ENCODE measurements around the gene KDM1B. TPM values are rescaled to one million over a fixed set of nuclear protein-coding genes. Genes with fewer than 3 reads are reported as not detected.

Gene KDM1B
- total RNA-seq, 1 experiment from 2014 or later: 21.2 TPM

GRCh38 chr6:18160911-18161310 lies 5.7 kb downstream of the KDM1B start:
- no peak for DNase-seq (ENCODE audit: unreplicated experiment)
- H3K9me3 Mint-ChIP-seq (ENCODE audit: unreplicated experiment): no peaks in the 10 kb centered on the region
- no peak overlapping the region for H3K4me3 Mint-ChIP-seq (ENCODE audit: unreplicated experiment)
- ChIA-PET POLR2A (interaction anchor here (0.6 to 2.7 kb wide), 3 partner anchors 10 to 634 kb away, joined by 3 to 13 read pairs (median 3); no protein-coding TSS in a partner anchor), CTCF (interaction anchor here (0.7 kb wide), 2 partner anchors 49 to 344 kb away, joined by 3 read pairs; no protein-coding TSS in a partner anchor)
- peaks cover 16% of the 10 kb centered on the region for H3K4me1 Mint-ChIP-seq (ENCODE audit: insufficient read depth, unreplicated experiment)
- intact Hi-C loops (cut with micrococcal nuclease): no loop called here
- H3K27me3 Mint-ChIP-seq (ENCODE audit: insufficient read depth, unreplicated experiment): no peaks in the 10 kb centered on the region
- BruUV-seq (replicated peaks): no TSS peak
- peaks cover 38% of the 10 kb centered on the region for H3K36me3 Mint-ChIP-seq (ENCODE audit: insufficient read depth, unreplicated experiment)
- no peak for TF ChIP-seq CTCF (IDR thresholded peaks at IDR 0.05; ENCODE audit: unreplicated experiment)
- H3K27ac Mint-ChIP-seq (ENCODE audit: low read depth, unreplicated experiment): peak overlapping the region; percentile 57

GRCh38 chr6:18161431-18161830 lies 6.2 kb downstream of the KDM1B start:
- H3K4me3 Mint-ChIP-seq (ENCODE audit: unreplicated experiment): no peak overlapping the region
- no peaks in the 10 kb centered on the region for H3K9me3 Mint-ChIP-seq (ENCODE audit: unreplicated experiment)
- peaks cover 11% of the 10 kb centered on the region for H3K4me1 Mint-ChIP-seq (ENCODE audit: insufficient read depth, unreplicated experiment)
- DNase-seq (ENCODE audit: unreplicated experiment): peak; percentile 21
- H3K27me3 Mint-ChIP-seq (ENCODE audit: insufficient read depth, unreplicated experiment): no peaks in the 10 kb centered on the region
- TF ChIP-seq CTCF (IDR thresholded peaks at IDR 0.05; ENCODE audit: unreplicated experiment): no peak
- BruUV-seq (replicated peaks): no TSS peak
- ChIA-PET CTCF (no interaction called here), POLR2A (interaction anchor here (0.6 to 2.7 kb wide), 2 partner anchors 10 to 634 kb away, joined by 3 to 13 read pairs; no protein-coding TSS in a partner anchor)
- intact Hi-C loops (cut with micrococcal nuclease): no loop called here
- peaks cover 33% of the 10 kb centered on the region for H3K36me3 Mint-ChIP-seq (ENCODE audit: insufficient read depth, unreplicated experiment)
- H3K27ac Mint-ChIP-seq (ENCODE audit: low read depth, unreplicated experiment): peak overlapping the region; percentile 57

GRCh38 chr6:18162401-18162800 lies 7.2 kb downstream of the KDM1B start:
- Mint-ChIP-seq H3K4me1 (ENCODE audit: insufficient read depth, unreplicated experiment) (peaks cover 11% of the 10 kb centered on the region), H3K27me3 (ENCODE audit: insufficient read depth, unreplicated experiment) (no peaks in the 10 kb centered on the region), H3K9me3 (ENCODE audit: unreplicated experiment) (no peaks in the 10 kb centered on the region), H3K4me3 (ENCODE audit: unreplicated experiment) (no peak overlapping the region), H3K27ac (ENCODE audit: low read depth, unreplicated experiment) (no peak overlapping the region), H3K36me3 (ENCODE audit: insufficient read depth, unreplicated experiment) (peaks cover 34% of the 10 kb centered on the region)
- intact Hi-C loops (cut with micrococcal nuclease): no loop called here
- CTCF ChIA-PET: no interaction called here
- no peak for DNase-seq (ENCODE audit: unreplicated experiment)
- POLR2A ChIA-PET: interaction anchor here (0.5 to 2.7 kb wide), 5 partner anchors 9 to 471 kb away, joined by 3 to 13 read pairs (median 3); no protein-coding TSS in a partner anchor
- TF ChIP-seq CTCF (IDR thresholded peaks at IDR 0.05; ENCODE audit: unreplicated experiment): no peak
- no TSS peak for BruUV-seq (replicated peaks)

- no peak overlapping the region for H3K27ac Mint-ChIP-seq (ENCODE audit: low read depth, unreplicated experiment)
- no TSS peak for BruUV-seq (replicated peaks)
- no peaks in the 10 kb centered on the region for H3K9me3 Mint-ChIP-seq (ENCODE audit: unreplicated experiment)
- H3K4me3 Mint-ChIP-seq (ENCODE audit: unreplicated experiment): no peak overlapping the region
- peaks cover 11% of the 10 kb centered on the region for H3K4me1 Mint-ChIP-seq (ENCODE audit: insufficient read depth, unreplicated experiment)
- POLR2A ChIA-PET: interaction anchor here (1.1 kb wide), 1 partner anchor 21 kb away, joined by 3 read pairs; no protein-coding TSS in a partner anchor
- H3K36me3 Mint-ChIP-seq (ENCODE audit: insufficient read depth, unreplicated experiment): peaks cover 57% of the 10 kb centered on the region
- intact Hi-C loops (cut with micrococcal nuclease): no loop called here
- no peaks in the 10 kb centered on the region for H3K27me3 Mint-ChIP-seq (ENCODE audit: insufficient read depth, unreplicated experiment)
- TF ChIP-seq CTCF (IDR thresholded peaks at IDR 0.05; ENCODE audit: unreplicated experiment): no peak
- CTCF ChIA-PET: interaction anchor here (0.6 to 0.7 kb wide), 2 partner anchors 38 to 1346 kb away, joined by 3 read pairs; no protein-coding TSS in a partner anchor
- peak; percentile 33 for DNase-seq (ENCODE audit: unreplicated experiment)
Measured at GRCh38 chr6:18165751-18166150, 10.5 kb downstream of the KDM1B start.

Measured in MCF 10A (cell line).